ENCODE measurements around the gene GUCD1.

Gene GUCD1

GRCh38 chr22:24501301-24502005 is 53.5 kb downstream of the GUCD1 start:
- no peak for DNase-seq

- DNase-seq: no peak
Measured at GRCh38 chr22:24500277-24500820, 54.6 kb downstream of the GUCD1 start.

DNA sequence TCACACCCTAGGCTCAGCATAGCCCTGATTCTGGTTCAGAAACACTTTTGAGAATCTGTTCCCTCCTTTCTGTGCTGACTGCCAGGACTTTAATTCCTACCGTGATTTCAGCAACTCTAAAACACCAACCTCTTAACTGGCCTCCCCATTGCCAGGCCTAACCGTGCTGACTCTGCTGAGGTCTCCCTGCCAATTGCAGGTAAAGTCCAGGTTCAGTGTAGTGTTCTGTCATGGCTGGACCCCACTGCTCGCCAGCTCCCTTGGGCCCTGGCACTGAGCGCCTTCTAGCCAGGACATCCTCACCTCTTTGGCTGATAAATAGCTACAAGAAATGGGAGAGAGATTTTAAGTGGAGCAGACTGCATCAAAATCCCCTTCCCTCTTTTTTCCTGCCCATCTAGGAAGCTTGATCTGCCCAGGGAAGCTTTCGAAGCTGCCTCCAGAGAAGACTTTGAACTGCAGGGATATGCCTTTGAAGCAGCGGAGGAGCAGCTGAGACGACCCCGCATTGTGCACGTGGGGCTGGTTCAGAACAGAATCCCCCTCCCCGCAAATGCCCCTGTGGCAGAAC is 55.1 kb downstream of the GUCD1 start:
- no peak for DNase-seq

- no peak for DNase-seq
Measured at GRCh38 chr22:24498824-24499223, 56.1 kb downstream of the GUCD1 start.

DNA sequence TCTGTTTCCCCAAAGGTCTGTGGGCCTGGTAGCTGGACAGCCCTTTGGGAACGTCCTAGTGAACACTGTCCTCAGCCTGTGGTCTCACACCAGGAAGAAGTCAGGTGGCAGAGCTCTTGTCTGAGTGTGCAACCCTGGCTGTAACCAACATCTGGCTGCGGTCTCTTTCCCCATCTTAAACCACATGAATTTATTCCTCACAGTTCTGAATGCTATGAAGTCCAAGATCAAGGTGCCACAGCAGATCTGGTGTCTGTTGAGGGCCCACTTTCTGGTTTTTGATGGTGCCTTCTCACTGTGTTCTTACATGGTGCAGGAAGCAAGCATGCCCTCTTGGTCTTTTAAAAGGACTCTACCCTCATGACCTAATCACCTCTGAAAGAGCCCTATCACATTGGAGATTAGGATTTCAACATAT is 57.1 kb downstream of the GUCD1 start:
- DNase-seq: no peak

- DNase-seq: no peak
Measured at GRCh38 chr22:24496661-24497060, 58.3 kb downstream of the GUCD1 start.

DNA sequence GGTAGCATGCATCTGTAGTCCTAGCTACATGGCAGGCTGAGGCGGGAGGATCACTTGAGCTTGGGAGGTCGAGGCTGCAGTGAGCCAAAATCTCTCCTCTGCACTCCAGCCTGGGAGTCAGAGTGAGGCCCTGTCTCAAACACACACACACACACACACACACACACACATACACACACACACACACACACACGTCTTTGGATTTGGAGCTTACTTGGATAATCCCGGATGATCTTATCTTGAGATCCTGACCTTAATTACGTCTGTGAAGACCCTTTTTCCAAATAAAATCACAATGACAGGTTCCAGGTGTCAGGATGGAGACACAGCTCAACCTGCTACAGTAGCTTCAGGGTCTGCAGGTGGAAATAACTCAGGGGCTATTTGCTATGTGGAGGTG is 58.7 kb downstream of the GUCD1 start:
- DNase-seq: no peak

- DNase-seq: no peak
Measured at GRCh38 chr22:24495365-24495675, 59.6 kb downstream of the GUCD1 start.

GRCh38 chr22:24494528-24495364 is 60.2 kb downstream of the GUCD1 start, which contains the start of gene UPB1:
Gene UPB1 (plus strand): TSS chr22:24495332. CDS start chr22:24495404, 72 bp downstream.
- no peak for DNase-seq

DNA sequence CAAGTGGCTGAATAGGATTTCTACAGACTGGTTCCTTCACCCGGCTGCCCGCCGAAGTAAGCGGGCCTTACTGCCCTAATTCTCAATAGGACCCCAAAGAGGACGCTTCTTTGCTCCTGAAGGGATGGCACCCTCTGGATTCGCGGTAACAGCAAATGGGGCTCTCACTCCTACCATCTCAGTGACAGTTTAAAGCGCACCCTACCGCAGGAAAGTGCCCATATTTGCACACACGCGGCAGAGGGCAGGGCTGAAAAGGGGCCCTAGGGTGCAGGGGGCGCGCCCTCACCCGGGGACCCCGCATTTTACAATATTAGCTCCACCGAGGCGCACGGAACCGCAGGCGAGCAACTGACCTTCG is 60.8 kb downstream of the GUCD1 start:
- DNase-seq: no peak

DNA sequence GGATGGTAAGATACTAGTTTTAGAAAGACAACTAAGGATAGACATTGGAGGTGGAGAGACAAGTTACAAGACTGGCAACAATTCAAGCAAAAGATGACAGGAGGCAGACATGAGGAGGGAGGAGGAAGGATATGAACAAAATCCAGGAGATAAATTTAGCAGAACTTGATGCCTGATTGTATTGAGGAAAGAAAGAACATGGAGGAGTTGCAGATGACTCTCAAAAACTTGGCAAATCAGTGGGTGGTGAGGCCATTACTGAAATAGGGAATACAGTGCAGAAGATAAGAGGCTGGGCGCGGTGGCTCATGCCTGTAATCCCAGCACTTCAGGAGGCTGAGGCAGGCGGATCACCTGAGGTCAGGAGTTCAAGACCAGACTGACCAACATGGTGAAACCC is 62.5 kb downstream of the GUCD1 start:
- no peak for DNase-seq

Measured in NCI-H2171 treated with DMSO at 0.1 percent for 48 hours (cell line).